ENCODE measurements around the gene PSAPL1.

The PSAPL1 gene

GRCh38 chr4:7394681-7395451 lies 39.9 kb downstream of the PSAPL1 start:
- no peak for DNase-seq (ENCODE audit: low read depth)
- TF ChIP-seq CTCF (IDR thresholded peaks at IDR 0.05; ENCODE audit: control insufficient read depth, extremely low read depth, insufficient read depth), result no peak
- no peak overlapping the region for H3K4me3 ChIP-seq (ENCODE audit: low read depth, low read length)

GRCh38 chr4:7393601-7394575 lies 40.8 kb downstream of the PSAPL1 start:
- TF ChIP-seq CTCF (IDR thresholded peaks at IDR 0.05; ENCODE audit: control insufficient read depth, extremely low read depth, insufficient read depth), result no peak
- H3K4me3 ChIP-seq (ENCODE audit: low read depth, low read length), result no peak overlapping the region
- no peak for DNase-seq (ENCODE audit: low read depth)

GRCh38 chr4:7392438-7393421 lies 42.0 kb downstream of the PSAPL1 start:
- TF ChIP-seq CTCF (IDR thresholded peaks at IDR 0.05; ENCODE audit: control insufficient read depth, extremely low read depth, insufficient read depth), result peak; percentile 51
- no peak for DNase-seq (ENCODE audit: low read depth)
- H3K4me3 ChIP-seq (ENCODE audit: low read depth, low read length), result no peak overlapping the region

GRCh38 chr4:7391637-7392437 lies 42.9 kb downstream of the PSAPL1 start:
- no peak for DNase-seq (ENCODE audit: low read depth)
- no peak overlapping the region for H3K4me3 ChIP-seq (ENCODE audit: low read depth, low read length)

GRCh38 chr4:7390906-7391636 lies 43.7 kb downstream of the PSAPL1 start:
- TF ChIP-seq CTCF (IDR thresholded peaks at IDR 0.05; ENCODE audit: control insufficient read depth, extremely low read depth, insufficient read depth), result no peak
- no peak for DNase-seq (ENCODE audit: low read depth)
- H3K4me3 ChIP-seq (ENCODE audit: low read depth, low read length), result no peak overlapping the region

More at GRCh38 chr4:7391637-7392437, 42.9 kb downstream of the PSAPL1 start:
- no peak for TF ChIP-seq CTCF (IDR thresholded peaks at IDR 0.05; ENCODE audit: control insufficient read depth, extremely low read depth, insufficient read depth)

All from LNCaP clone FGC (cell line).